ENCODE measurements around the gene ZBTB9. TPM values are rescaled to one million over a fixed set of nuclear protein-coding genes. Genes with fewer than 3 reads are reported as not detected.

ZBTB9 gene
- polyA plus RNA-seq, 3 donors: 0.42 to 2.0 (median 1.1) TPM

DNA sequence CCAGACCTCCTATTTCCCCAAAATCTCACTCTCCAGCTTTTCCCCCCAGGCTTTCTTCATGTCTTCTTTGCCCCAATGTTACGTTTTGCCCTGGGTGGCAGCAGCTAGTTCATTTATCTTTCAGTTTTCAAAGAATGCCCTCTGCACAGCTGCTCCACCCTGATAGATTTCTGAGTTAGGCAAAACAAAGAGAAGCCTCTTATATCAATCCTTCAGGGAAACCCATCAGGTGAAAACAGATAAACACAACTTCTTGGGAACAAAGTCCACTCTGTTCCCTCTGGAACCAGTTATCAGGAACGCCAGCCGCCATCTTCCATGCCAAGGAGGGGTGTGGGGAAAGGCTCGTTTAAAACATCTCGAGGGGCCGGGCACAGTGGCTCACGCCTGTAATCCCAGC, 34.0 kb downstream of the ZBTB9 start:
- Mint-ChIP-seq H3K27me3 (ENCODE audit: low read depth in 3 of 3) (peaks cover 2 to 13% (median 7%) of the 10 kb centered on the region in 3 donors), H3K27ac (no peak overlapping the region)
- WGBS (ENCODE audit: insufficient coverage): 100% methylated on average over 1 of the region's 7 CpGs

DNA sequence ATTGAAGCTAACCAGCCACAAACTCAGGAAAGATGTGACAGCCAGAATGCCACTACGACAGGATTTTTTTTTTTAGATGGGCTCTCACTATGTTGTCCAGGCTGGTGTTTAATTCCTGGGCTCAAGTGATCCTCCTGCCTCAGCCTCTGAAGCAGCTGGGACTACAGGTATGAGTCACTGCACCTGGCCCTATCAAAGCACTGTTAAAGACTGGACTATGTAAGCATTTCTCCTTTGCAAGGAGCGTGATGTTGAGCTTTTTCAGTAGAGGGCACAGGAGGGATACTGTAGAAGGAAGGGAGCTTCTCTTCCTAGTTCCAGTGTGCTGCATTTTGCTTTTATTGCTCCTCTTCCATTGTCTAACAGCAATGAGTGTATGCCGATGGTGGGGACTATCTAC, 35.8 kb downstream of the ZBTB9 start:
- Mint-ChIP-seq H3K36me3 (no peaks in the 10 kb centered on the region), H3K27ac (no peak overlapping the region), H3K4me1 (no peaks in the 10 kb centered on the region), H3K27me3 (ENCODE audit: low read depth in 3 of 3) (peaks cover 6 to 17% (median 9%) of the 10 kb centered on the region in 3 donors), H3K9me3 (peaks cover 0 to 7% (median 2%) of the 10 kb centered on the region in 7 donors), H3K4me3 (no peak overlapping the region)
- Histone ChIP-seq H3K79me2 (ENCODE audit: insufficient read depth, low read length) (no peaks in the 10 kb centered on the region), H3K4me1 (ENCODE audit: control insufficient read depth in 1 of 2, insufficient read depth in 2 of 2, low read length in 2 of 2) (no peaks in the 10 kb centered on the region), H4K20me1 (ENCODE audit: insufficient read depth, low read length) (no peaks in the 10 kb centered on the region), H3K9ac (ENCODE audit: insufficient read depth, low read length, poor library complexity, severe bottlenecking) (no peak overlapping the region), H3K27ac (ENCODE audit: low read depth in 1 of 2, low read length in 2 of 2) (no peak overlapping the region), H3K27me3 (ENCODE audit: control insufficient read depth in 2 of 2, insufficient read depth in 2 of 2, low read length in 2 of 2) (no peaks in the 10 kb centered on the region), H3K4me2 (replicated peaks; ENCODE audit: extremely low read depth, low read length, poor library complexity, severe bottlenecking) (no peak overlapping the region), H3K36me3 (replicated peaks in 1 of 2; ENCODE audit: control insufficient read depth in 1 of 2, insufficient read depth in 2 of 2, low read length in 2 of 2) (no peaks in the 10 kb centered on the region), H3K9me3 (replicated peaks in 1 of 2; ENCODE audit: control insufficient read depth in 1 of 2, insufficient read depth in 1 of 2, low read length in 2 of 2) (no peaks in the 10 kb centered on the region), H2AFZ (ENCODE audit: insufficient read depth, low read depth, low read length, poor library complexity, severe bottlenecking) (no peak overlapping the region), H3K4me3 (replicated peaks in 1 of 3; ENCODE audit: low read depth in 2 of 3, low read length in 3 of 3) (no peak overlapping the region)
- no peak for DNase-seq
- TF ChIP-seq, protein P1, sequence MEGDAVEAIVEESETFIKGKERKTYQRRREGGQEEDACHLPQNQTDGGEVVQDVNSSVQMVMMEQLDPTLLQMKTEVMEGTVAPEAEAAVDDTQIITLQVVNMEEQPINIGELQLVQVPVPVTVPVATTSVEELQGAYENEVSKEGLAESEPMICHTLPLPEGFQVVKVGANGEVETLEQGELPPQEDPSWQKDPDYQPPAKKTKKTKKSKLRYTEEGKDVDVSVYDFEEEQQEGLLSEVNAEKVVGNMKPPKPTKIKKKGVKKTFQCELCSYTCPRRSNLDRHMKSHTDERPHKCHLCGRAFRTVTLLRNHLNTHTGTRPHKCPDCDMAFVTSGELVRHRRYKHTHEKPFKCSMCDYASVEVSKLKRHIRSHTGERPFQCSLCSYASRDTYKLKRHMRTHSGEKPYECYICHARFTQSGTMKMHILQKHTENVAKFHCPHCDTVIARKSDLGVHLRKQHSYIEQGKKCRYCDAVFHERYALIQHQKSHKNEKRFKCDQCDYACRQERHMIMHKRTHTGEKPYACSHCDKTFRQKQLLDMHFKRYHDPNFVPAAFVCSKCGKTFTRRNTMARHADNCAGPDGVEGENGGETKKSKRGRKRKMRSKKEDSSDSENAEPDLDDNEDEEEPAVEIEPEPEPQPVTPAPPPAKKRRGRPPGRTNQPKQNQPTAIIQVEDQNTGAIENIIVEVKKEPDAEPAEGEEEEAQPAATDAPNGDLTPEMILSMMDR (IDR thresholded peaks at IDR 0.05): no peak
- intact Hi-C loops (cut with micrococcal nuclease): no loop called here
- WGBS (ENCODE audit: insufficient coverage): 92% methylated on average over 3 of the region's 3 CpGs

More for the DNA sequence above, 34.0 kb downstream of the ZBTB9 start:
- Histone ChIP-seq H3K4me2 (replicated peaks; ENCODE audit: extremely low read depth, low read length, poor library complexity, severe bottlenecking) (no peak overlapping the region), H4K20me1 (ENCODE audit: insufficient read depth, low read length) (no peaks in the 10 kb centered on the region), H3K36me3 (replicated peaks in 1 of 2; ENCODE audit: control insufficient read depth in 1 of 2, insufficient read depth in 2 of 2, low read length in 2 of 2) (no peaks in the 10 kb centered on the region), H3K27me3 (ENCODE audit: control insufficient read depth in 2 of 2, insufficient read depth in 2 of 2, low read length in 2 of 2) (no peaks in the 10 kb centered on the region), H3K4me3 (replicated peaks in 1 of 3; ENCODE audit: low read depth in 2 of 3, low read length in 3 of 3) (no peak overlapping the region), H3K79me2 (ENCODE audit: insufficient read depth, low read length) (no peaks in the 10 kb centered on the region), H3K9ac (ENCODE audit: insufficient read depth, low read length, poor library complexity, severe bottlenecking) (no peak overlapping the region), H2AFZ (ENCODE audit: insufficient read depth, low read depth, low read length, poor library complexity, severe bottlenecking) (no peak overlapping the region), H3K27ac (ENCODE audit: low read depth in 1 of 2, low read length in 2 of 2) (no peak overlapping the region), H3K9me3 (replicated peaks in 1 of 2; ENCODE audit: control insufficient read depth in 1 of 2, insufficient read depth in 1 of 2, low read length in 2 of 2) (no peaks in the 10 kb centered on the region), H3K4me1 (ENCODE audit: control insufficient read depth in 1 of 2, insufficient read depth in 2 of 2, low read length in 2 of 2) (no peaks in the 10 kb centered on the region)
- TF ChIP-seq, protein P1 (IDR thresholded peaks at IDR 0.05): no peak
- no peak for DNase-seq
- H3K4me3 Mint-ChIP-seq: no peak overlapping the region
- peaks cover 0 to 7% (median 2%) of the 10 kb centered on the region in 7 donors for H3K9me3 Mint-ChIP-seq
- intact Hi-C loops (cut with micrococcal nuclease): no loop called here
- H3K36me3 Mint-ChIP-seq: no peaks in the 10 kb centered on the region
- no peaks in the 10 kb centered on the region for H3K4me1 Mint-ChIP-seq
